HG03025 (cell line): ENCODE data around the gene WFDC9.
"Not testable (repeated sequence)": the region's sequence is repeated elsewhere in the genome, so short reads cannot be mapped to it uniquely, and the experiment has no call there.

ENCODE experiments used
- ATAC-seq: cut with Tn5 transposase; IDR thresholded peaks from one replicate; pipeline ENCODE4 v1.9.1; 2021; ENCODE audit warnings: mild to moderate bottlenecking, moderate library complexity; ENCODE audit not compliant: unreplicated experiment, low FRiP score

The WFDC9 gene

GRCh38 chr20:45593498-45593897 is 37.6 kb downstream of the WFDC9 start:
- ATAC-seq, result no peak

DNA sequence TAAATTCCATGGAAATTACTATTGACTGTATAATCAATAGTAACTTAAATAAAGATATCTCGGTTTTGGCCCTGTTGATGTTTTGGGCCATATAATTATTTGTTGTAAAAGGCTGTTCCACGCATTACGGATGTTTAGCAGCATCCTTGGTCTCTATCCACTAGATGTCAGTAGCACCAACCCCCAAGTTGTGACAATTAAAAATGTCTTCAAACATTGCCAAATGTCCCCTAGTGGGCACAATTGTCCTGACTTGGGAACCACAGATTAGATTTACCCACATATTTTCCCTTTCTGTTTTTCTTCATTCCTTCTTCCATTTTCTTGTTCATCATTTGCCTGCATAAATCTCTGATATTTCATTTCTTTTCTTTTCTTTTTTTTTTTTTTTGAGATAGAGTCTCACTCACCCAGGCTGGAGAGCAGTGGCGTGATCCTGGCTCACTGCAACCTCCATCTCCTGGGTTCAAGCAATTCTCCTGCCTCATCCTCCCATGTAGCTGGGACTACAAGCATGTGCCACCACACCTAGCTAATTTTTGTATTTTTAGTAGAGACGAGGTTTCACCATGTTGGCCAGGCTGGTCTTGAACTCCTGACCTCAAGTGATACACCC is 38.4 kb downstream of the WFDC9 start:
- ATAC-seq, result no peak

DNA sequence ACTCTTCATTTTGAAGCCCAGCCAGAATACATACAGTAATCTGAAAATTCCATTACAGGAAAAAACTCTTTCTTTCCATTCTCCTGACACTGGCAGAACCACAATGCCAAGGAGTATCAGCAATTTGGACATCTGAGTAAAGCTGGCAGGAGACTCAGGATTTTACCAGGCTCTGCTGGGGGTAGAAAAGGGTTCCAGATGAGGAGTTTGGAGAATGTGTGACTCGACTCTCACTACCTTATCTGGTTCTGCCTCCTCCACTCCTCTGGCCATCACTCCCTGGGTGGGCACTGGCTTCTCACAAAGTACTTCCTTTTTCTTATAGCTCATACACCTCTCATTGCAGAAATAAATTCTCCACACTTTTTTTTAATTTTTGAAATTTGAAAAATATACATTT is 41.4 kb downstream of the WFDC9 start:
- ATAC-seq, result no peak

GRCh38 chr20:45588800-45589199 is 42.3 kb downstream of the WFDC9 start:
- no peak for ATAC-seq

DNA sequence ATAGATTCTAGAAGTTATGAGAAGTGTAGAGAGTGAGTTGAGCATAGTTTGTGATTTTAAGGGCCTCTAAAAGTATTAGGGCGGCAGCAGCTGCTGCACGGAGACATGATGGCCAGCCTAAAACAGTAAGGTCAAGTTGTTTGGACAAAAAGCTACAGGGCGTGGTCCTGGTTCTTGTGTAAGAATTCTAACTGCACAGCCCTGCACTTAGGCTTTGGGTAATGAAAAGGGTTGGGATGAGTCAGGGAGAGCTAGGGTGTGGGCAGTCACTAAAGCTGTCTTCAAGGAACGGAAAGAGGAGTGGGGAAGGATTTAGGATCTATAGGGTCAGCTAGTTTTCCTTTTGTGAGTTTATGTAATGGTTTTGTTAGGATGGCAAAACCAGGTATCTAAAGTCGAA is 45.1 kb downstream of the WFDC9 start:
- ATAC-seq, result not testable (repeated sequence)

GRCh38 chr20:45584294-45584693 is 46.8 kb downstream of the WFDC9 start:
- ATAC-seq, result not testable (repeated sequence)

- ATAC-seq, result no peak
These were observed 47.6 kb downstream of the WFDC9 start for GRCh38 chr20:45583502-45583901.

DNA sequence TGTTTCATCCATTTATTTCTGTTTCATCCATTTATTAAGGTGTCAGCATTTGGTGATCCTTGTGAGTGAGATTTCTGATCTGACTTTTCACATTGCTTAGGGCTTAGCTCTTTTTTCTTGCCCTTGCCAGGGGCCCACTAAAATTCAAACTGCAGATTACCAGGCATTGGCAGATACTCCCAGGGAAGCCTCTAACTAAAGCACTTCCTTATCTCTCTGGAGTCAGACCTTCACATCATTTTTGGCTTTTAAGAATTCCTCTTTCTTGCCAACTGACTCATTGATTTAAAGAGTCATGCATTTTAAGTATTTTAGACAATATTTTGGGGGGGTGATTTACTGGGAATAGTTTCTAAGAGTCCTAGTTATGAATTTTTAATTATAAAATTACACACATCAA is 49.4 kb downstream of the WFDC9 start:
- ATAC-seq, result no peak

DNA sequence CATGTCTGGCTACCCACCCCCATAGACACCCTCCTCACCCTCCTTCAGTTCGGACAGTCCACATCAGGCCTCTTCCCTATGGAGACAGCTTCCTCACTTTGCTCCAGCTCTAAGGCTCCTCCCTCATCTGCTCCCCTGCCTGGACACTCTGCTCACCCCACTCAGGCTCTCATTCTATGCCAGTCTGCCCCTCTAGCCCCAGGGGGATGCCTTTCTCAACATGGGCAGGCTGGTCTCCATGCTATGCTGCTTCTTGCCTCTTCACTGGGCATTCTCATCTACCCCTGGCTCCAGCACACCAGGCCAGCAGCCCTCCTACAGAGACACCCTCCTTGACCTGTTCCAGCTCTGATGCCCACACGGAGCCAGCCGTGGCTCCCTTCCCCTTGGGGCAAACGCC is 51.9 kb downstream of the WFDC9 start, which contains the start of gene WFDC8:
Gene WFDC8, minus strand, starts transcription at position 101 of the 400 bp plus-strand sequence. Its CDS starts 37 bp downstream, at position 64.
- no peak for ATAC-seq

- ATAC-seq, result no peak
These were observed 52.9 kb downstream of the WFDC9 start for GRCh38 chr20:45578231-45578630.

GRCh38 chr20:45576995-45577394 is 54.1 kb downstream of the WFDC9 start:
- no peak for ATAC-seq

- ATAC-seq, result no peak
These were observed 55.2 kb downstream of the WFDC9 start for GRCh38 chr20:45575931-45576330.

DNA sequence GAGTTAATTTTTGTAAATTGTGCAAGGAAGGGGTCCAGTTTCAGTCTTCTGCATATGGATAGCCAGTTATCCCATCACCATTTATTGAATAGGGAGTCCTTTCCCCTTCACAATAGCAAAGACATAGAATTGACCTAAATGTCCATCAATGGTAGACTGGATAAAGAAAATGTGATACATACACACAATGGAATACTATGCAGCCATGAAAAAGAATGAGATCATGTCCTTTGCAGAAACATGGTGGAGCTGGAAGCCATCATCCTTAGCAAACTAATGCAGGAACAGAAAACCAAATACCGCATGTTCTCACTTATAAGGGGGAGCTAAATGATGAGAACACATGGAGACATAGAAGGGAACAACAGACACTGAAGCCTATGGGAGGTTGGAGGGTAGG is 61.4 kb downstream of the WFDC9 start:
- ATAC-seq, result not testable (repeated sequence)

GRCh38 chr20:45564760-45565276 is 66.3 kb downstream of the WFDC9 start:
- ATAC-seq, result no peak
